Measurements from ENCODE around the gene FCSK. TPM values are rescaled to one million over a fixed set of nuclear protein-coding genes. Genes with fewer than 3 reads are reported as not detected.

Gene FCSK
- polyA plus RNA-seq, 1 donor from 2014 or later = 10.7 TPM

- Histone ChIP-seq H3K27me3 (ENCODE audit: insufficient read depth, low read depth, low read length) (no peaks in the 10 kb centered on the region), H3K4me3 (ENCODE audit: low read length) (no peak overlapping the region), H3K27ac (ENCODE audit: low read length) (no peak overlapping the region), H3K9me2 (ENCODE audit: insufficient read depth, low read length) (no peaks in the 10 kb centered on the region), H2AFZ (ENCODE audit: low read depth, low read length) (no peak overlapping the region), H3K4me2 (ENCODE audit: low read length) (no peak overlapping the region), H3F3A (ENCODE audit: insufficient read depth, low read length, poor library complexity, severe bottlenecking) (no peaks in the 10 kb centered on the region), H3K9me3 (ENCODE audit: low read length) (no peaks in the 10 kb centered on the region), H4K20me1 (ENCODE audit: insufficient read depth) (no peaks in the 10 kb centered on the region), H3K36me3 (ENCODE audit: insufficient read depth, low read length) (no peaks in the 10 kb centered on the region), H3K9ac (ENCODE audit: low read length) (no peak overlapping the region), H3K79me2 (replicated peaks; ENCODE audit: insufficient read depth, low read length) (no peaks in the 10 kb centered on the region)
- TF ChIP-seq TAF1 (IDR thresholded peaks at IDR 0.05; ENCODE audit: low read depth) = no peak
- no peak for TF ChIP-seq EZH2 (IDR thresholded peaks at IDR 0.05; ENCODE audit: borderline replicate concordance, insufficient read depth, low read length, poor library complexity, severe bottlenecking)
- TF ChIP-seq POLR2AphosphoS5 (IDR thresholded peaks at IDR 0.05) = no peak
- TF ChIP-seq CTCF (IDR thresholded peaks at IDR 0.05; ENCODE audit: poor library complexity, severe bottlenecking) = no peak
- no peak for TF ChIP-seq EP300 (conservative IDR thresholded peaks at IDR 0.05; ENCODE audit: poor library complexity, severe bottlenecking)
- TF ChIP-seq RAD21 (conservative IDR thresholded peaks at IDR 0.05) = no peak
- no peak for TF ChIP-seq SMC3 (conservative IDR thresholded peaks at IDR 0.05; ENCODE audit: poor library complexity)
- TF ChIP-seq MXI1 (conservative IDR thresholded peaks at IDR 0.05; ENCODE audit: poor library complexity, severe bottlenecking) = no peak
These were observed 6.4 kb downstream of the FCSK start for GRCh38 chr16:70460737-70461261.

GRCh38 chr16:70463235-70463634 lies 8.8 kb downstream of the FCSK start:
- H3K4me3 ChIP-seq (ENCODE audit: low read length) = no peak overlapping the region
- no peak overlapping the region for H3K4me2 ChIP-seq (ENCODE audit: low read length)
- no peaks in the 10 kb centered on the region for H3K27me3 ChIP-seq (ENCODE audit: insufficient read depth, low read depth, low read length)
- H3K9ac ChIP-seq (ENCODE audit: low read length) = no peak overlapping the region
- no peaks in the 10 kb centered on the region for H3K36me3 ChIP-seq (ENCODE audit: insufficient read depth, low read length)
- no peaks in the 10 kb centered on the region for H4K20me1 ChIP-seq (ENCODE audit: insufficient read depth)
- no peaks in the 10 kb centered on the region for H3K9me3 ChIP-seq (ENCODE audit: low read length)
- no peaks in the 10 kb centered on the region for H3K9me2 ChIP-seq (ENCODE audit: insufficient read depth, low read length)
- TF ChIP-seq, protein P1, sequence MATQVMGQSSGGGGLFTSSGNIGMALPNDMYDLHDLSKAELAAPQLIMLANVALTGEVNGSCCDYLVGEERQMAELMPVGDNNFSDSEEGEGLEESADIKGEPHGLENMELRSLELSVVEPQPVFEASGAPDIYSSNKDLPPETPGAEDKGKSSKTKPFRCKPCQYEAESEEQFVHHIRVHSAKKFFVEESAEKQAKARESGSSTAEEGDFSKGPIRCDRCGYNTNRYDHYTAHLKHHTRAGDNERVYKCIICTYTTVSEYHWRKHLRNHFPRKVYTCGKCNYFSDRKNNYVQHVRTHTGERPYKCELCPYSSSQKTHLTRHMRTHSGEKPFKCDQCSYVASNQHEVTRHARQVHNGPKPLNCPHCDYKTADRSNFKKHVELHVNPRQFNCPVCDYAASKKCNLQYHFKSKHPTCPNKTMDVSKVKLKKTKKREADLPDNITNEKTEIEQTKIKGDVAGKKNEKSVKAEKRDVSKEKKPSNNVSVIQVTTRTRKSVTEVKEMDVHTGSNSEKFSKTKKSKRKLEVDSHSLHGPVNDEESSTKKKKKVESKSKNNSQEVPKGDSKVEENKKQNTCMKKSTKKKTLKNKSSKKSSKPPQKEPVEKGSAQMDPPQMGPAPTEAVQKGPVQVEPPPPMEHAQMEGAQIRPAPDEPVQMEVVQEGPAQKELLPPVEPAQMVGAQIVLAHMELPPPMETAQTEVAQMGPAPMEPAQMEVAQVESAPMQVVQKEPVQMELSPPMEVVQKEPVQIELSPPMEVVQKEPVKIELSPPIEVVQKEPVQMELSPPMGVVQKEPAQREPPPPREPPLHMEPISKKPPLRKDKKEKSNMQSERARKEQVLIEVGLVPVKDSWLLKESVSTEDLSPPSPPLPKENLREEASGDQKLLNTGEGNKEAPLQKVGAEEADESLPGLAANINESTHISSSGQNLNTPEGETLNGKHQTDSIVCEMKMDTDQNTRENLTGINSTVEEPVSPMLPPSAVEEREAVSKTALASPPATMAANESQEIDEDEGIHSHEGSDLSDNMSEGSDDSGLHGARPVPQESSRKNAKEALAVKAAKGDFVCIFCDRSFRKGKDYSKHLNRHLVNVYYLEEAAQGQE (IDR thresholded peaks at IDR 0.05; ENCODE audit: borderline replicate concordance) = no peak
- H3K27ac ChIP-seq (ENCODE audit: low read length) = no peak overlapping the region
- no peak overlapping the region for H2AFZ ChIP-seq (ENCODE audit: low read depth, low read length)
- no peaks in the 10 kb centered on the region for H3K79me2 ChIP-seq (replicated peaks; ENCODE audit: insufficient read depth, low read length)
- no peaks in the 10 kb centered on the region for H3F3A ChIP-seq (ENCODE audit: insufficient read depth, low read length, poor library complexity, severe bottlenecking)
